ENCODE data around the gene GALNT1.

- TF ChIP-seq SRF (CRISPR knock-in tag; IDR thresholded peaks at IDR 0.05), result no peak
- TF ChIP-seq, protein P1, sequence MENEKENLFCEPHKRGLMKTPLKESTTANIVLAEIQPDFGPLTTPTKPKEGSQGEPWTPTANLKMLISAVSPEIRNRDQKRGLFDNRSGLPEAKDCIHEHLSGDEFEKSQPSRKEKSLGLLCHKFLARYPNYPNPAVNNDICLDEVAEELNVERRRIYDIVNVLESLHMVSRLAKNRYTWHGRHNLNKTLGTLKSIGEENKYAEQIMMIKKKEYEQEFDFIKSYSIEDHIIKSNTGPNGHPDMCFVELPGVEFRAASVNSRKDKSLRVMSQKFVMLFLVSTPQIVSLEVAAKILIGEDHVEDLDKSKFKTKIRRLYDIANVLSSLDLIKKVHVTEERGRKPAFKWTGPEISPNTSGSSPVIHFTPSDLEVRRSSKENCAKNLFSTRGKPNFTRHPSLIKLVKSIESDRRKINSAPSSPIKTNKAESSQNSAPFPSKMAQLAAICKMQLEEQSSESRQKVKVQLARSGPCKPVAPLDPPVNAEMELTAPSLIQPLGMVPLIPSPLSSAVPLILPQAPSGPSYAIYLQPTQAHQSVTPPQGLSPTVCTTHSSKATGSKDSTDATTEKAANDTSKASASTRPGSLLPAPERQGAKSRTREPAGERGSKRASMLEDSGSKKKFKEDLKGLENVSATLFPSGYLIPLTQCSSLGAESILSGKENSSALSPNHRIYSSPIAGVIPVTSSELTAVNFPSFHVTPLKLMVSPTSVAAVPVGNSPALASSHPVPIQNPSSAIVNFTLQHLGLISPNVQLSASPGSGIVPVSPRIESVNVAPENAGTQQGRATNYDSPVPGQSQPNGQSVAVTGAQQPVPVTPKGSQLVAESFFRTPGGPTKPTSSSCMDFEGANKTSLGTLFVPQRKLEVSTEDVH (IDR thresholded peaks at IDR 0.05; ENCODE audit: low read depth, partially characterized antibody), result no peak
Observed at GRCh38 chr18:35635170-35635569, 53.6 kb downstream of the GALNT1 start.

All from K562 (cell line).